Measurements from ENCODE around the gene SLC22A12. TPM values are rescaled to one million over a fixed set of nuclear protein-coding genes. Genes with fewer than 3 reads are reported as not detected.
"Not testable (repeated sequence)": the region's sequence is repeated elsewhere in the genome, so short reads cannot be mapped to it uniquely, and the experiment has no call there.

The SLC22A12 gene
- polyA plus RNA-seq, 4 donors: 0.16 TPM; not detected in 3

DNA sequence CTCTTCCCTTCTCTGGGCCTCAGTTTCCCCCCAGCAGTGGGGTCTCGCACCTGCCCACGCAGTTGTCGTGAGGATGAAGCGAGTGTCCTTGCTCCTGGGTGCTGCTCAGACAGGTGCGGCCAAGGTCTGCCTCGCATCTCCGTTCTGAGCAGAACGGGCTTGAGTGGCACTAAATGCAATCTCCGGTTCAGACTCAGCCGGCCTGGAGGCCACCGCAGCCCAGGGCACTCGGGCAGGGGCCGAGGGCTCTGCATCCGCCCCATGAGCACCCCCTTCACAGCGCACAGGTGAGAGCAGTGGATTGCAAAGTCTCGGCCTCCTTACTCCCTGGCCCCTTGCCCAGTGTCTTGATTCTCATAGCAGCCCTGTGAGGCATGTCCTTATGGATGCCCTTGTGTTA lies 30.1 kb upstream of the SLC22A12 start:
- no peaks in the 10 kb centered on the region for H3K36me3 ChIP-seq (ENCODE audit: control insufficient read depth in 3 of 3, insufficient read depth in 2 of 3, low read depth in 1 of 3, low read length in 3 of 3)
- H3K9me3 ChIP-seq (ENCODE audit: control insufficient read depth in 2 of 2, insufficient read depth in 1 of 2, low read depth in 1 of 2, low read length in 1 of 2): no peaks in the 10 kb centered on the region
- 84 to 90% (median 85%) methylated on average over 16 of the region's 16 CpGs for WGBS, 3 donors

DNA sequence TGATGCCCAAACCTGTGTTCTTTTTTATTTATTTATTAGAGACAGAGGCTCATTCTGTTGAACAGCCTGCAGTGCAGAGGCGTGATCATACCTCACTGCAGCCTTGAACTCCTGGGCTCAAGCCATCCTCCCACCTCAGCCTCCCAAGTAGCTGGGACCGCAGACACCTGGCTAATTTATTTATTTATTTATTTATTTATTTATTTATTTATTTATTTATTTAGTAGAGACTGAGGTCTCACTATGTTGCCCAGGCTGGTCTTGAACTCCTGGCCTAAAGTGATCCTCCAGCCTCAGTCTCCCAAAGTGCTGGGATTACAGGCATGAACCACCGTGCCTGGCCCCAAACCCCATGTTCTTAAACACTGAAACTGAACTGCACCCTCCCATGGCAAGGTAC lies 29.6 kb upstream of the SLC22A12 start:
- H3K36me3 ChIP-seq (ENCODE audit: control insufficient read depth in 3 of 3, insufficient read depth in 2 of 3, low read depth in 1 of 3, low read length in 3 of 3); H3K27ac ChIP-seq (ENCODE audit: low read depth in 1 of 3, low read length in 2 of 3); H3K27me3 ChIP-seq (ENCODE audit: control insufficient read depth in 3 of 3, insufficient read depth in 3 of 3, low read length in 3 of 3); DNase-seq; H3K9me3 ChIP-seq (ENCODE audit: control insufficient read depth in 2 of 2, insufficient read depth in 1 of 2, low read depth in 1 of 2, low read length in 1 of 2); FAIRE-seq; H3K4me3 ChIP-seq (ENCODE audit: low read depth in 1 of 3, low read length in 3 of 3): not testable (repeated sequence)
- 86 to 93% (median 87%) methylated on average over 3 of the region's 3 CpGs for WGBS, 3 donors
- H3K4me1 ChIP-seq (ENCODE audit: control insufficient read depth in 3 of 3, insufficient read depth in 2 of 3, low read depth in 1 of 3, low read length in 2 of 3): peaks cover 0 to 16% (median 0%) of the 10 kb centered on the region in 3 donors

More for the DNA sequence above, 30.1 kb upstream of the SLC22A12 start:
- no peak overlapping the region for H3K4me3 ChIP-seq (ENCODE audit: low read depth in 1 of 3, low read length in 3 of 3)
- H3K27ac ChIP-seq (ENCODE audit: low read depth in 1 of 3, low read length in 2 of 3): no peak overlapping the region
- FAIRE-seq: no peak
- peaks cover 0 to 19% (median 0%) of the 10 kb centered on the region in 3 donors for H3K4me1 ChIP-seq (ENCODE audit: control insufficient read depth in 3 of 3, insufficient read depth in 2 of 3, low read depth in 1 of 3, low read length in 2 of 3)
- H3K27me3 ChIP-seq (ENCODE audit: control insufficient read depth in 3 of 3, insufficient read depth in 3 of 3, low read length in 3 of 3): no peaks in the 10 kb centered on the region
- DNase-seq: no peak

DNA sequence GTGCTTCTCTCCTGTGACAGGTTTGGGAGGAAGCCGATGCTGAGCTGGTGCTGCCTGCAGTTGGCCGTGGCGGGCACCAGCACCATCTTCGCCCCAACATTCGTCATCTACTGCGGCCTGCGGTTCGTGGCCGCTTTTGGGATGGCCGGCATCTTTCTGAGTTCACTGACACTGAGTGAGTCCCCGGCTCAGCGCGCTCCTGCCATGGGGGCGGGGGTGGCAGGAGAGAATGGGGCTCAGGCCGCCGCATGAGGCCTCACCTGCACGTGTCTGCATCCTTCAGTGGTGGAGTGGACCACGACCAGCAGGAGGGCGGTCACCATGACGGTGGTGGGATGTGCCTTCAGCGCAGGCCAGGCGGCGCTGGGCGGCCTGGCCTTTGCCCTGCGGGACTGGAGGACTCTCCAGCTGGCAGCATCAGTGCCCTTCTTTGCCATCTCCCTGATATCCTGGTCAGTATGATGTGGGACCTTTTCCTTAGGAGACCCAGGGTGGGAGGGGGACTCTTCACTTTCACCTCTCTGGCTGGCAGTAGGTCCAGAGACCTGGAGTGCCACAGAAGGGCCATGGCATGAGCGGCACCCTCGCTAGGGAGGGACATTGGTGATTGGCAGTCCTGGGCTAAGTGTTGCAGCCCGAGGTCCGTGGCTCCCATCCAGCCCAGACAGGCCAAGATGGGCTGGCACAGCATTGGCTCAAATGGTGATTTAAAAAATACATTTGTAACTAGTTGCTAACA lies 28.9 kb upstream of the SLC22A12 start:
- H3K9me3 ChIP-seq (ENCODE audit: control insufficient read depth in 2 of 2, insufficient read depth in 1 of 2, low read depth in 1 of 2, low read length in 1 of 2): no peaks in the 10 kb centered on the region
- no peaks in the 10 kb centered on the region for H3K27me3 ChIP-seq (ENCODE audit: control insufficient read depth in 3 of 3, insufficient read depth in 3 of 3, low read length in 3 of 3)
- H3K36me3 ChIP-seq (ENCODE audit: control insufficient read depth in 3 of 3, insufficient read depth in 2 of 3, low read depth in 1 of 3, low read length in 3 of 3): no peaks in the 10 kb centered on the region
- H3K4me3 ChIP-seq (ENCODE audit: low read depth in 1 of 3, low read length in 3 of 3): no peak overlapping the region
- no peak overlapping the region for H3K27ac ChIP-seq (ENCODE audit: low read depth in 1 of 3, low read length in 2 of 3)
- FAIRE-seq: no peak
- 90% methylated on average over 29 of the region's 29 CpGs for WGBS, 3 donors
- DNase-seq: no peak
- H3K4me1 ChIP-seq (ENCODE audit: control insufficient read depth in 3 of 3, insufficient read depth in 2 of 3, low read depth in 1 of 3, low read length in 2 of 3): peaks cover 0 to 21% (median 0%) of the 10 kb centered on the region in 3 donors

DNA sequence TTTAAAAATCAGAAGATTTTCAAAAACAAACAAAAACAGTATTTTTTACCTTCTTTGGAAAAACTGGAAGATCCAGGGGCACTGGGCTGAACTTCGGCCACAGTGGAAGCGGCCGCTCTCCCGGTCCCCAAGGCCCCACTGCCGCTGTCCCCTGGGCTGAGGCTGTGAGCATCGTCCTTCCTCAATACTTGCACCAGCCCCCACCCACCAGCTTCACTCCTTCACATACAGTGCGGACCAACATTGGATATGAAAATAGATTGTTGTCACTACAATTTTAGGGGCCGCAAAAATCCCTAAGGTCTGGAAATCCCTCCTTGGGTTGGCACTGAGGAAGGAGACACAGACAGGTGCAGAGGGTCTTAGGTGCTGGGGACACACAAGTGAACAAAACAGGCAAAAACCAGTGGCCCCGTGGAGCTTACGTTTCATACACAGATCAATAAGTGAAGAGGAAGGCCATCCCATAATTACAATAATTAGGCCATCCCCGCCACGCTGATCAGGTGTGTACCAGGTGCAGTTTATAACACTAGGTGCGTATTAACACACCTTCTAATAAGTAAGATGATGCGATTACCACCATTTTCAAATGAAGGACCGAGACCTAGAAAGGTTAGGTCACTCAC lies 28.2 kb upstream of the SLC22A12 start:
- WGBS, 3 donors: 62 to 85% (median 75%) methylated on average over 15 of the region's 15 CpGs
- no peaks in the 10 kb centered on the region for H3K9me3 ChIP-seq (ENCODE audit: control insufficient read depth in 2 of 2, insufficient read depth in 1 of 2, low read depth in 1 of 2, low read length in 1 of 2)
- peaks cover 0 to 21% (median 0%) of the 10 kb centered on the region in 3 donors for H3K4me1 ChIP-seq (ENCODE audit: control insufficient read depth in 3 of 3, insufficient read depth in 2 of 3, low read depth in 1 of 3, low read length in 2 of 3)
- no peaks in the 10 kb centered on the region for H3K36me3 ChIP-seq (ENCODE audit: control insufficient read depth in 3 of 3, insufficient read depth in 2 of 3, low read depth in 1 of 3, low read length in 3 of 3)
- no peak overlapping the region for H3K27ac ChIP-seq (ENCODE audit: low read depth in 1 of 3, low read length in 2 of 3)
- DNase-seq (no peak), FAIRE-seq (no peak)
- no peaks in the 10 kb centered on the region for H3K27me3 ChIP-seq (ENCODE audit: control insufficient read depth in 3 of 3, insufficient read depth in 3 of 3, low read length in 3 of 3)
- no peak overlapping the region for H3K4me3 ChIP-seq (ENCODE audit: low read depth in 1 of 3, low read length in 3 of 3)

DNA sequence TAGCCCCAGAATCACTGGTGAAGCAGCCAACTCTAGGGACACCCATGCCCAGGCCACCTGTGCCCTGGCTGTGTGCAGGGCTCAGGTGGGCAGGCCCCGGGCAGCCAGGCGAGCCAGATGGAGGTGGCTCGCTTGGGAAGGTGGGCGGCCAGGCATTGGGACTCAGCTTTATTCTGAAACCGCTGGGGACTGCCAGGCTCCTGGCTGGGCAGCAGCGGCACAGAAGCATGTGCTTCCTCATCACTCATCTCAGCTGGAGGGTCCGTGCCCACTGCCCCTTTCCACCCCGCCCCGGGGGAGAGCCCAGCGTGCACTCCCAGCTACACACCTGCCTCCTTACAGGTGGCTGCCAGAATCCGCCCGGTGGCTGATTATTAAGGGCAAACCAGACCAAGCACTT lies 27.1 kb upstream of the SLC22A12 start:
- Histone ChIP-seq H3K27me3 (ENCODE audit: control insufficient read depth in 3 of 3, insufficient read depth in 3 of 3, low read length in 3 of 3) (no peaks in the 10 kb centered on the region), H3K4me1 (ENCODE audit: control insufficient read depth in 3 of 3, insufficient read depth in 2 of 3, low read depth in 1 of 3, low read length in 2 of 3) (peaks cover 0 to 21% (median 0%) of the 10 kb centered on the region in 3 donors), H3K27ac (ENCODE audit: low read depth in 1 of 3, low read length in 2 of 3) (no peak overlapping the region), H3K36me3 (ENCODE audit: control insufficient read depth in 3 of 3, insufficient read depth in 2 of 3, low read depth in 1 of 3, low read length in 3 of 3) (no peaks in the 10 kb centered on the region), H3K9me3 (ENCODE audit: control insufficient read depth in 2 of 2, insufficient read depth in 1 of 2, low read depth in 1 of 2, low read length in 1 of 2) (no peaks in the 10 kb centered on the region), H3K4me3 (ENCODE audit: low read depth in 1 of 3, low read length in 3 of 3) (no peak overlapping the region)
- no peak for DNase-seq
- FAIRE-seq: no peak
- 76 to 91% (median 90%) methylated on average over 12 of the region's 12 CpGs for WGBS, 3 donors

DNA sequence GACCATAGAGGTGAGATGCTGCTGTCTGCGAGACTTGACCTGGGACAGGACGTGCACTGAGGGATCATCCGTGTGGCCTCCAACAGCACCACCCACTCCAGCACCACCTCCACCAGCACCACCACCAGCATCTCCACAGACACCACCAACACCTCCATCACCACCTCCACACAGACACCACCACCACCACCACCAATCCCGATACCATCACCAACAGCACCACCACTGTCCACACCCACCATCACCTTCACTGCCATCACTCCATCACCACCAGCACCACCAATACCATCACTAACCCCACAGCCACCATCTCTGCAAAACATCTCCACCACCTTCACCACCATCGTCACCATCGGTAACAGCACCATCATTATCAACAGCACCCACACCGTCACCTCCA lies 26.6 kb upstream of the SLC22A12 start:
- no peaks in the 10 kb centered on the region for H3K36me3 ChIP-seq (ENCODE audit: control insufficient read depth in 3 of 3, insufficient read depth in 2 of 3, low read depth in 1 of 3, low read length in 3 of 3)
- FAIRE-seq: no peak
- H3K9me3 ChIP-seq (ENCODE audit: control insufficient read depth in 2 of 2, insufficient read depth in 1 of 2, low read depth in 1 of 2, low read length in 1 of 2): no peaks in the 10 kb centered on the region
- no peak overlapping the region for H3K4me3 ChIP-seq (ENCODE audit: low read depth in 1 of 3, low read length in 3 of 3)
- no peak overlapping the region for H3K27ac ChIP-seq (ENCODE audit: low read depth in 1 of 3, low read length in 2 of 3)
- H3K27me3 ChIP-seq (ENCODE audit: control insufficient read depth in 3 of 3, insufficient read depth in 3 of 3, low read length in 3 of 3): no peaks in the 10 kb centered on the region
- no peak for DNase-seq
- WGBS, 3 donors: 89 to 94% (median 93%) methylated on average over 7 of the region's 7 CpGs
- H3K4me1 ChIP-seq (ENCODE audit: control insufficient read depth in 3 of 3, insufficient read depth in 2 of 3, low read depth in 1 of 3, low read length in 2 of 3): peaks cover 0 to 21% (median 0%) of the 10 kb centered on the region in 3 donors

DNA sequence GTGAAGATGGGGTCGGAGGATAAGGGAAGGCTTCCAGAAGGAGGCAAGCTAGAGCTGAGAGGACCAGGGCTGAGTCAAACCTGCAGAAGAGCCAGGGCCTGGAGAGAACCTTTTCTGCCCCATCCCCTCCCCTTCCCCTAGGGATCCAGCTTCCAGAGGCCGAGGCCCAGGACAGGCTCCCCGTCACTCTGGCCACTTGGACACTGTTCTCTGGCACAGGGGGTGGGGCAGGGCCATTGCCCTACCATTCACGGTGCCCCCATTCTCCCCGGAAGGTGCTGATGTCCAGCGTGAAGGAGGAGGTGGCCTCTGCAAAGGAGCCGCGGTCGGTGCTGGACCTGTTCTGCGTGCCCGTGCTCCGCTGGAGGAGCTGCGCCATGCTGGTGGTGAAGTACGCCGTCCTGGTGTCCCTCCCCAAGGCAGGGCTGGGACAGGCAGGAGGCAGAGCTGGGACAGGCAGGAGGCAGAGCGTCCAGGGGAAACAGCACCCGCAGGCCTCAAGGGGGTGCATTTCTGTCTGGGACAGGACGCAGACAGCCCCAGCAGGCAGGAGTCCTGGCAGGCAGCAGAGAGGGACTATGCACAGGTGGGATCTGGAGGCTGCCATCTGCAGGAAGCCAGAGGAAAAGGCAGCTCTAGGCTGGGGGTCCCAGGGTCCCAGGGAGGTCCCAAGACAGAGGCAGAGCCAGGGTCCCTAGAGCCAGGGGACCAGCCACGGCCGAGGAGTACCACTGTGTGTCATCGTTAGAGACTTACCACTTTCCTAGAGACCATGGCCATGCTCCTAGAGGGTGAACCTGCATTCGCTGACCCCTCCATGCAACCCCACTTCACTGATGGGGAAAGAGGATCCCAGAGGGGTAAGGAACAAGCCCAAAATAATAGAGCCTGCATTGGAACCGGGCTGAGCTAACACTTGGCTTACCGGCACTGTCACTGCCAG lies 25.8 kb upstream of the SLC22A12 start:
- Histone ChIP-seq H3K4me3 (ENCODE audit: low read depth in 1 of 3, low read length in 3 of 3) (no peak overlapping the region), H3K9me3 (ENCODE audit: control insufficient read depth in 2 of 2, insufficient read depth in 1 of 2, low read depth in 1 of 2, low read length in 1 of 2) (no peaks in the 10 kb centered on the region), H3K27me3 (ENCODE audit: control insufficient read depth in 3 of 3, insufficient read depth in 3 of 3, low read length in 3 of 3) (no peaks in the 10 kb centered on the region), H3K36me3 (ENCODE audit: control insufficient read depth in 3 of 3, insufficient read depth in 2 of 3, low read depth in 1 of 3, low read length in 3 of 3) (no peaks in the 10 kb centered on the region), H3K4me1 (ENCODE audit: control insufficient read depth in 3 of 3, insufficient read depth in 2 of 3, low read depth in 1 of 3, low read length in 2 of 3) (peaks cover 0 to 15% (median 0%) of the 10 kb centered on the region in 3 donors), H3K27ac (ENCODE audit: low read depth in 1 of 3, low read length in 2 of 3) (no peak overlapping the region)
- FAIRE-seq: no peak
- DNase-seq: no peak
- 86 to 91% (median 87%) methylated on average over 24 of the region's 24 CpGs for WGBS, 3 donors

All from small intestine (tissue), 7 donors.